Right lobe of liver (tissue), 6 donors: ENCODE data around the gene RTP4. TPM values are rescaled to one million over a fixed set of nuclear protein-coding genes. Genes with fewer than 3 reads are reported as not detected.
A peak's percentile ranks its signal among the peaks of the same experiment; 100 is the strongest.

Source experiments
- ATAC-seq, 4 donors: fragments of 200-7000 bp; cut with Tn5 transposase; one replicate each; pipeline ENCODE4 v1.9.1; 2020; ENCODE audit warnings: mild to moderate bottlenecking in 4 of 4, moderate library complexity in 4 of 4
- DNase-seq, 3 donors: peaks; one replicate each; pipeline ENCODE4 v3.0.0-alpha.2; 2020
- H3K27ac ChIP-seq, 3 donors: fragments of 200-600 bp; one replicate each; pipeline ENCODE4 v1.8.0; 2022
- H3K27me3 ChIP-seq, 2 donors: fragments of 200-600 bp; one replicate each; pipeline ENCODE4 v1.8.0; 2022
- H3K36me3 ChIP-seq, 4 donors: fragments of 200-600 bp; sonication (generic) in 1 of 4; one replicate each; pipeline versions ENCODE4 v1.5.1 to v1.8.0; 2017 to 2022; ENCODE audit warnings: control low read depth in 1 of 4
- H3K4me1 ChIP-seq, 4 donors: fragments of 200-600 bp; sonication (generic) in 1 of 4; one replicate each; pipeline versions ENCODE4 v1.5.1 to v1.8.0; 2017 to 2022; ENCODE audit warnings: control low read depth in 1 of 4
- H3K4me3 ChIP-seq, 3 donors: fragments of 200-600 bp; one replicate each; pipeline ENCODE4 v1.8.0; 2022
- H3K9me3 ChIP-seq, 4 donors: fragments of 200-600 bp; sonication (generic) in 1 of 4; one replicate each; pipeline versions ENCODE4 v1.5.1 to v1.8.0; 2017 to 2022; ENCODE audit warnings: control low read depth in 1 of 4
- POLR2A ChIP-seq: fragments of 450-650 bp; IDR thresholded peaks from one replicate; pipeline ENCODE4 v1.6.1; 2017; ENCODE audit warnings: antibody characterized with exemption, mild to moderate bottlenecking
- WGBS: methylation state at CpG from one replicate; pipeline ENCODE4 v1.1.6; 2018; ENCODE audit warnings: low coverage, low lambda C conversion rate; ENCODE audit not compliant: insufficient coverage; ENCODE audit errors: missing lambda C conversion rate; 5-methylcytosine and 5-hydroxymethylcytosine counted together
- intact Hi-C, 2 donors: fragments of 100-400 bp; cut with DNase I; formaldehyde crosslinking; loops; one replicate each; pipeline versions ENCODE4 v1.11.2 to v1.14.1; 2022
- long read RNA-seq: library from polyadenylated mRNA; unstranded; transcript quantifications from one replicate; pipeline ENCODE4 v2.0.0, GENCODE V29; 2019
- total RNA-seq, 6 experiments: library from RNA; depleted of rRNA in 2 of 6; stranded (reverse); fragments of >200 nt in 2 of 6; fragmentation: NEBNext Ultra II Directional in 3 of 6; extraction: Animal tissue kit (Norgen Biotek cat#: 25700) in 3 of 6; gene quantifications; one replicate each; pipeline versions ENCODE4 v1.1.0 to v1.2.4, GENCODE V29; 2016 to 2023
- TF ChIP-seq, protein P1 (sequence below), 4 donors: fragments of 200-600 bp in 3 of 4; fragments of 450-650 bp in 1 of 4; IDR thresholded peaks; one replicate each; pipeline versions ENCODE4 v1.5.1 to v1.8.0; 2016 to 2022; ENCODE audit warnings: antibody characterized with exemption in 4 of 4, mild to moderate bottlenecking in 2 of 4
- donor health status: DM: no; HTN: yes; CAD: no.
- donor health status: DM: no; HTN: no; CAD: no.
- donor health status: DM: no; HTN: no; CAD: no.
- donor health status: DM: no; HTN: yes; CAD: no.
- donor health status: DM: no; HTN: yes; CAD: no.

Gene RTP4
- 1 to 10 TPM in 5 of 6 experiments, under 1 TPM in 1; 0.92 to 3.2 (median 2.0) TPM for total RNA-seq
- long read RNA-seq, partial matches to known transcripts, result 0 of 3 reads
- long read RNA-seq, other reads (novel, unspliced or antisense), result 1 of 3 reads

DNA sequence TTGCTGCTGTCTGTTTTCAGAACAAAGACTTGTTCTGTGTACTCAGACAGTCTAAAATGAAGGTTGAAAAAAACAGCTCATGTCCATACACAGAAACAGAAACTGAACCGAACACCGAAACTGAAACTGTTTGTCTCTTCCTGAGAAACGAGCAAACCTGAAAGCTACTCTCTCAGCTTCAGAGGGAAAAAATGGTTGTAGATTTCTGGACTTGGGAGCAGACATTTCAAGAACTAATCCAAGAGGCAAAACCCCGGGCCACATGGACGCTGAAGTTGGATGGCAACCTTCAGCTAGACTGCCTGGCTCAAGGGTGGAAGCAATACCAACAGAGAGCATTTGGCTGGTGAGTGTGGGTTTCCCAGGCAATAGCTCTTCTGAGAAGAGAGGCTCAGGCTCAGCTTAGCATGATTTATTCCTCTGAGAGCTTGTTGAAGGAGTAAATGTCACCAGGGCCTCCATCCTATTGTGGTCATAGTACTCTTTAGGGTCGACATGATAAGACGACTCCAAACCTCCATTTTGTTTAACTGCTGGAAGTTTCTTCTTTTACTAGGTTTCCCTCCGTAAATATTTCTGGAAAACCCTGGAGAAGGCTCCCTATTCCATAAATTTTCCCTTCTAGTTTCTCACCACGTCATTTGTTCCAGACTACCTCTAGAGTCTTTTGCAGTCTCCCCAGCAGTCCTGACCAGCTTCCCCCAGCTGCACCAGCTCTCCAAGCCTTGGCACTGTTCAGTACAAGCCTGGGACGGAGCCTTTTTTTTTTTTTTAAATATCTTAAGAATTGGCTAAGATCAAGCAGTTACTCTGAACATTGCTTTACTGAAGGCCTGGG, at the start of gene RTP4:
Gene RTP4 (plus strand): TSS at position 135 of the 838 bp plus-strand sequence. CDS start 57 bp downstream, at position 192.
- DNase-seq (peak in 1 of 3 donors; percentile 45), ATAC-seq (peak; percentile 88 to 94 (median 90))
- peaks cover 0 to 20% (median 0%) of the 10 kb centered on the region in 4 donors for H3K4me1 ChIP-seq
- peak within 1 kb of the TSS; percentile 44 to 64 (median 48) for H3K4me3 ChIP-seq
- no peaks in the 10 kb centered on the region for H3K27me3 ChIP-seq
- no peaks in the 10 kb centered on the region for H3K9me3 ChIP-seq
- intact Hi-C loops, result no loop called here
- WGBS, result 0% methylated on average over 10 of the region's 10 CpGs
- H3K27ac ChIP-seq, result peak within 1 kb of the TSS; percentile 88 to 98 (median 92)
- peaks cover 0 to 6% (median 0%) of the 10 kb centered on the region in 4 donors for H3K36me3 ChIP-seq
- TF ChIP-seq POLR2A, result peak; percentile 17
- TF ChIP-seq, protein P1, sequence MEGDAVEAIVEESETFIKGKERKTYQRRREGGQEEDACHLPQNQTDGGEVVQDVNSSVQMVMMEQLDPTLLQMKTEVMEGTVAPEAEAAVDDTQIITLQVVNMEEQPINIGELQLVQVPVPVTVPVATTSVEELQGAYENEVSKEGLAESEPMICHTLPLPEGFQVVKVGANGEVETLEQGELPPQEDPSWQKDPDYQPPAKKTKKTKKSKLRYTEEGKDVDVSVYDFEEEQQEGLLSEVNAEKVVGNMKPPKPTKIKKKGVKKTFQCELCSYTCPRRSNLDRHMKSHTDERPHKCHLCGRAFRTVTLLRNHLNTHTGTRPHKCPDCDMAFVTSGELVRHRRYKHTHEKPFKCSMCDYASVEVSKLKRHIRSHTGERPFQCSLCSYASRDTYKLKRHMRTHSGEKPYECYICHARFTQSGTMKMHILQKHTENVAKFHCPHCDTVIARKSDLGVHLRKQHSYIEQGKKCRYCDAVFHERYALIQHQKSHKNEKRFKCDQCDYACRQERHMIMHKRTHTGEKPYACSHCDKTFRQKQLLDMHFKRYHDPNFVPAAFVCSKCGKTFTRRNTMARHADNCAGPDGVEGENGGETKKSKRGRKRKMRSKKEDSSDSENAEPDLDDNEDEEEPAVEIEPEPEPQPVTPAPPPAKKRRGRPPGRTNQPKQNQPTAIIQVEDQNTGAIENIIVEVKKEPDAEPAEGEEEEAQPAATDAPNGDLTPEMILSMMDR (IDR thresholded peaks at IDR 0.05), result no peak

DNA sequence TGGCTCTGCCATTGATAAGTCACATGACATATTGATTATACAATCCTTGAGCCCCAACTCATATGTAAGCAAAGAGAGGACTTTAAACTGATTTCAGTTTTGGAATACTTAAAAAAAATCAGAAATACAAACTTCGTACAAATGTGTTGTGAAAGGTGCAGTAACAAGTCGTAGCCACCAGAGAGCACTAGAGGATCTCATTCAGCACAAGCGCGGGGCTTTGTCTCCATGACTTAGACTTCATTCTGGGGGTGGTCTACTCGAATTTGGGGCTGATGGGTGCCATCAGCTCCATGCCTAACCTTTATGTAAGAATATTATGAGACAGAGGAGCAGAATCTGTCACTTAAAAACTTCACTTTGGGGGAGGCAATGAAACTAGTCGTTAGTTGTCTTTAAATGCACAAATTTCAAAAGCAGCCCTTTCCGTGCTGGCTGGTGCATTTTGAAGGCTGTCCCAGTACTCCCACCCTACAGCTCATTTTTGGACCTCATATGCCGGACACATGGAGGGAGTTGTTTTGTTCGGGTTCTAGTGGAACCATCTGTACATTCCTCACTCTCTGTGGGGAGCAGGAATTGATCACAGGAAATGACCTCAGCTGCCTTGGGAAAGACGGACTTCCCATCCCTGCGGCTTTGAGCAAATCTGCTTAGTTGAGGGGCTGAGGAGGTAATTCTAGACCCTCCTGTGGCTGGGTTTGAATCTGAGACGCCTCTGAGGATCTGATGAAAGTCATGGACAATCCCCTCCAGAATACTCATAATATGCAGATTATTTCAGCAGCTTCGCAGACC, 49.2 kb upstream of the RTP4 start:
- intact Hi-C loops, result loop anchor here in 1 of 2 donors (10.0 kb wide), 1 partner anchor 104 kb away; no protein-coding TSS in a partner anchor
- peaks cover 0 to 4% (median 2%) of the 10 kb centered on the region in 4 donors for H3K4me1 ChIP-seq
- H3K36me3 ChIP-seq, result no peaks in the 10 kb centered on the region
- peak overlapping the region; percentile 25 to 49 (median 40) for H3K4me3 ChIP-seq
- TF ChIP-seq POLR2A, result no peak
- TF ChIP-seq, protein P1 (IDR thresholded peaks at IDR 0.05), result peak; percentile 79 to 89 (median 82)
- WGBS, result 8% methylated on average over 13 of the region's 13 CpGs
- peak in 1 of 3 donors; percentile 52 for DNase-seq
- no peaks in the 10 kb centered on the region for H3K27me3 ChIP-seq
- no peaks in the 10 kb centered on the region for H3K9me3 ChIP-seq
- ATAC-seq, result peak; percentile 83 to 88 (median 87)
- H3K27ac ChIP-seq, result no peak overlapping the region

GRCh38 chr3:187319699-187320302, 48.4 kb upstream of the RTP4 start:
- Histone ChIP-seq H3K9me3 (no peaks in the 10 kb centered on the region), H3K36me3 (no peaks in the 10 kb centered on the region), H3K27me3 (no peaks in the 10 kb centered on the region), H3K4me3 (no peak overlapping the region), H3K27ac (no peak overlapping the region), H3K4me1 (peaks cover 0 to 4% (median 2%) of the 10 kb centered on the region in 4 donors)
- ATAC-seq (peak; percentile 85 to 94 (median 92)), DNase-seq (peak in 2 of 3 donors; percentile 57 to 73)
- TF ChIP-seq, protein P1 (IDR thresholded peaks at IDR 0.05), result peak; percentile 75 to 94 (median 76)
- TF ChIP-seq POLR2A, result no peak
- WGBS, result 20% methylated on average over 7 of the region's 7 CpGs
- intact Hi-C loops, result loop anchor here (10.0 kb wide), 3 partner anchors 105 to 365 kb away; no protein-coding TSS in a partner anchor

- TF ChIP-seq, protein P1 (IDR thresholded peaks at IDR 0.05), result no peak
- TF ChIP-seq POLR2A, result no peak
- DNase-seq (no peak), ATAC-seq (no peak)
- Histone ChIP-seq H3K36me3 (no peaks in the 10 kb centered on the region), H3K4me3 (no peak overlapping the region), H3K9me3 (no peaks in the 10 kb centered on the region), H3K27me3 (no peaks in the 10 kb centered on the region), H3K27ac (no peak overlapping the region), H3K4me1 (peaks cover 0 to 4% (median 2%) of the 10 kb centered on the region in 4 donors)
- WGBS, result 33% methylated on average over 1 of the region's 1 CpG
- intact Hi-C loops, result loop anchor here (10.0 kb wide), 2 partner anchors 283 to 363 kb away; no protein-coding TSS in a partner anchor
Measured at GRCh38 chr3:187321766-187322165, 46.4 kb upstream of the RTP4 start.
